Kasumi-1 (cell line): ENCODE results near the gene KRT79.

Experiments used
- DNase-seq, 2 experiments: peaks; one replicate each; lab custom pipeline; 2025; lab: John Stamatoyannopoulos, UW

The KRT79 gene

GRCh38 chr12:52818887-52819420, 15.2 kb downstream of the KRT79 start:
- no peak for DNase-seq

DNA sequence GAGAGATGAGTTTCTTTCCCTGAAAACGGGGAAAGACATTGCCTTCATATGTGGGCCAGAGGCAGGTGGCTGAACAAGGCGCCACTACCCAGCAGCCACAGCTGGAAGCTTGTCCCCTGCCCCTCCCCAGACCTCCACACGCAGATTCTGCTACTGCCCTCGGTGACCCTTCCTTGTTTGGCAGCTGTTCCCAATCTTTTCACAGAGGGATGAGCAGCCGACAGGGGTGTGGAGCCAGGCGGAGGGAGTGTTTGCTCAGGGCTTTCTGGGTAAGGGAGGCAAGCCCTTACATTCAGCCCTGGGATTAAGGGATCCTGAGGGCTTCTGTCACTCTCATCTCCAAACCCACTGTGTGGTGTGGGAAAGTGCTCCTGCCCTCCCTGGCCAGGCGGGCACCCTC, 15.7 kb downstream of the KRT79 start:
- no peak for DNase-seq

DNA sequence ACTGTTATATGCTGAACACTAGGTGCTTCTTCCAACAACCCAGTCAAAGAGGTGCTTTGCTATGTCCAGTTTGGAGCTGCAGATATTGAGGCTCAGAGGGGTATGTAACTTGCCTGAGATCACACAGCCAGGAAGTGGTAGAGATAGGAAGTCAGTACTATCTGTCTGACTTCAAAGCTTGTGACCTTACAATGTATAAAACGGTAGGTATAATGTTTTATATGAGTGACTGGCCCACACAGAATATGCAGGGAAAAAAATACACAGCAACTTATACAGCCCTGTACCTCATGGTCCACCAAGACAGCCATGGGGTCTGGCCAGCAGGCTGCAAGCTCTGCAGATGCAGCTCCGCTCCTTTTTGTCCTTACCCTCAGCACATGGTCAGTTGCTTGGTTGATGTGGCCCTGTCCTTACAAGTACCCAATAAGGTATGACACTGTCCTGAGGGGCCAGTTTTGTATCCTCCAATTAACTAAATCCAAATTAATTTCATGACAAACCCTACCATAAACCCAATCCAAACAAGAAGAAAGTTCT, 16.3 kb downstream of the KRT79 start:
- no peak for DNase-seq

- DNase-seq: no peak
Measured at GRCh38 chr12:52817003-52817698, 17.0 kb downstream of the KRT79 start.

- no peak for DNase-seq
Measured at GRCh38 chr12:52815676-52816588, 18.2 kb downstream of the KRT79 start.

GRCh38 chr12:52815161-52815560, 18.9 kb downstream of the KRT79 start:
- no peak for DNase-seq

DNA sequence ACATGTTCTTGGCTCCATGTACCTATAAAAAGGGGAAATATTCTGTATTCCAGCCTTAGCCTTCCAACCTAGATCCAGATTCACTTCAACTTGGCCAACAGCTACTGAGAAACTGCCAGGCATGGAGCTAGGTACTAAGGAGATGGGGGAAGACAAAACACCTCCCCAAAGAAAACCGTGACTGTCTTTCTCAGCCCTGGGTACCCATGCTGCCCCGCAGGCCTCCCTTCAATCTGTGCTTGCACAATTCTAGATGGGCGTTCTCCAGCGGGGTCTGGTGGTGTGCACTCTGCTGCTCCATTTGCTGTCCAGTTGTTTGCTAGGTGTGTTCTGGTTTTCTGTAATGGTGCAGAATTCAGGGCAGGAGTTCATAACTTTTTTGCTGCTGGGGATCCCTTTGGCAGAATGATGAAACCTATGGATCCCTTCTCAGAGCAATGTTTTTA, 19.4 kb downstream of the KRT79 start:
- DNase-seq: no peak

DNA sequence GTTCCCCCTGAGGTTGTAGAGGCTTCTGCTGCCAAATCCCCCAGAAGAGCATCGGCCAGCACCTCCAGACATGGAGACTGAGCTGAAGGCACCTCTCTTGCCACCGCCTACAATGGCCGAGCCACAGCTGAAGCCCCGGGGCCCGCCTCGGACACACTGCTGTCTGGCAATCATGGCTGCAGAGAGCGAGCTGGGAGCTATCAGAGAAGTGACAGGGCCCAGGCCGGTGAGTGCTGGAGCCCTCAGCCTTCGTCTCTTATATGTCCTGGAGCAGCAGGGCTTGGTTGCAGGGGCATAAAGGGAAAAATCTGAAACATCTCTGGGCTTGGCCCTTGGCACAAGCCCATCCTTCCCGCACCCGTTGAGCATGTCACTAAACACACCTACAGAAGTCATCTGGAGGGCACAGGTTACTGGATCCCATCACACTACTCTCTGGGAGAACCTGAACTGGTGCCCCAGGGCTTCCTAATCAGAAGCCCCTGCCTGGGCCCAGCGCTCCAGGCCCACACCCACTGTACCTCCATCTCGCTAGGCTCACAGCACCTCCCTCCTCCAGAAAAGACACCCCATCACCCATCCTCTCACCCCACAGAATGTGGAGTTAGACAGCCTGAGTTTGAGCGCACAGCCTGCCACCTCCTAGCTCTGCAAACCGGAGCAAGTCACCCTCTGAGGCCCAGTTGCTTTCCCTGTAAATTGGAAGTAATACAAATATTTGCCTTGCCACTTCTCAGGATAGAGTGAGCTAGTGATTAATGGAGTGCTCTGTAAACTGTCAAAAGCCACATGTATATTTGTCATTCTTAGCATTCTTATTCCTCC, 20.0 kb downstream of the KRT79 start, which contains the start of gene KRT4:
Gene KRT4, minus strand, starts transcription at position 232 of the 825 bp plus-strand sequence. Its CDS starts 58 bp downstream, at position 174.
- DNase-seq: no peak

GRCh38 chr12:52813203-52813819, 20.8 kb downstream of the KRT79 start:
- no peak for DNase-seq

DNA sequence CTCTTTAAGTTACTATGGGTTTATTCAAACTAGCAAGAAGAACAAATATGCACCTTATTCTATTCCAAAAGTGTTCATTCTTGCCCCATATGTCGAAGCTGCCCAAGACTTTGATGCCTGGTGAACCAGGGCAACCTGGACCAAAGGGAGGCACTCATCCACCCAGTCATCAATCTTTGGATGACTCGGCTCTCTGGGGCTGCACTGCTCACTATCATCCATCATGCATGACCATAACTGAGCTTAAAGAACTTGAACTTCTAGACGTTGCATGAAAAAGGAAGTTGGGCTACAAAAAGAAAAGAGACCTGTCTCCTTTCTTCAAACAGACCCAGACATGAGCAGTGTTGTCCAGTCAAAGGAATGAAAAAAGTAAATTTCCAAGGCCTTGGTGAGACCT, 21.4 kb downstream of the KRT79 start:
- DNase-seq: no peak

DNA sequence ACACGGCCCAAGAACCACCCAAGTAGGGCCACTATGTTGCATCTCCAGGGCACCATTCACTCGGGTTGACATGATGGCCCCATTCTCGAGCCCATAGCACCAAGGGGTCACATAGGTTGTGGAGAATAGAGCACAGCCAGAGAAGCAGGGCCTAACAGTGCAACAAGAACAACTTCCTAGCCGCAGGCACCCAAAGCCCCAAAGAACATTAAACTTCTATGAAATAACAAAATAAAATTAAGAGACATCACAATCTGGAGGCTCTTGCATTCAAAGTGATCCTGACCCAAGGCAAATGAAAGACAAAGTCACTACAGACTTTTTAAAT, 22.1 kb downstream of the KRT79 start:
- no peak for DNase-seq

DNA sequence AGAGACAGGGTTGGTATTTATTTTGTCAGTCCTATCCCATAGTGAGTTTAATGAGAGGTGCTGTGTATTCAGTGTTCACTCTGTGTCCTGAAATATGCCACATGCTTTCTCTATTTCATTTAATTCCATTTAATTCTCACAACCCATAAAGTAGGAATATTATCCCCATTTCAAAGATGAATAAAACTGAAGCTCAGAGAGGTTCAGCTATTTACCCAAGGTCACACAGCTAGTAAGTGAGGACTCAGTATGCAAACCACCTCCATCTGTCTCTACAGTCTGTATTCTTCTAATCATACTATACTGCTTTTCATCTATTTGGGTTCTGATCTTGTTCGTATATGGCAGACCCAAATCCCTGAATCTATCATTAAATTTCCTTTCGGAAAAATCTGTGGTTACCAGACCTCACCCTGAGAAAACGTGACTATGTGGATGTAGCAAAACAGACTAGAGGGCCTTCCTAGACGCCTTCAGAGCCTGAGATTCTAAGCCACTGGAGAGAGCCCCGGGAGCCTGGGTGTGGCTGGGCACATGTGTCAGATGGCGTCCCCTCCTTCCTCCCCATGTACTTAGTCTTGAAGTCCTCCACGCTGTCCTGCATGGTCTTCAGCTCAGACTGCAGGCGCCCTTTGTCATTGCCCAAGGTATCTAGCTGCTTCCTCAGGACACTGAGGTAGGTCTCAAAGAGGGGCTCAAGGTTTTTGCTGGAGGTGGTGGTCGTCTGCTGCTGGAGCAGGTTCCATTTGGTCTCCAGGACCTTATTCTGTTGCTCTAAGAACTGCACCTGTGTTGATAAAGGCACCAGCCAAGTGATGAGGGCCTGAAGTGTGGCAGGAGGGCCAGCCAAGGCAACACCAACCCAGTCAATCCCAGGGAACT, 22.7 kb downstream of the KRT79 start:
- DNase-seq: no peak

- no peak for DNase-seq
Measured at GRCh38 chr12:52810554-52810953, 23.6 kb downstream of the KRT79 start.

DNA sequence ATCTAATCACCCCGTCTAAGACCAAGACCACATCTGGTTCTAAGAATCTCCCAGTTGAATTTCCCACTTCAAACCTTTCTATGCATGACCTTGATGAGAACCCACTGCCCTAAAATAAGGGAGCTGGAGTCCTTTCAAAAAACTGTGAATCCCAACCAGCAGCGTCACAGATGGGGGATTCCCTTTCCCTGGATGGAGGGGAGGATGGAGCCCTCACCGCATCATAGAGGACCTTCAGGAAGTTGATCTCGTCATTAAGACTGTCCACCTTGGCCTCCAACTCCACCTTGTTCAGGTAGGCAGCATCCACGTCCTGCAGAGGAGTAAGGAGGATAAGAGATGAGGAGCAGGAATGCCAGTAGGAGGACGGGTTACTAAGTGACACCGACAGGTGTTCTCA, 24.9 kb downstream of the KRT79 start:
- no peak for DNase-seq

DNA sequence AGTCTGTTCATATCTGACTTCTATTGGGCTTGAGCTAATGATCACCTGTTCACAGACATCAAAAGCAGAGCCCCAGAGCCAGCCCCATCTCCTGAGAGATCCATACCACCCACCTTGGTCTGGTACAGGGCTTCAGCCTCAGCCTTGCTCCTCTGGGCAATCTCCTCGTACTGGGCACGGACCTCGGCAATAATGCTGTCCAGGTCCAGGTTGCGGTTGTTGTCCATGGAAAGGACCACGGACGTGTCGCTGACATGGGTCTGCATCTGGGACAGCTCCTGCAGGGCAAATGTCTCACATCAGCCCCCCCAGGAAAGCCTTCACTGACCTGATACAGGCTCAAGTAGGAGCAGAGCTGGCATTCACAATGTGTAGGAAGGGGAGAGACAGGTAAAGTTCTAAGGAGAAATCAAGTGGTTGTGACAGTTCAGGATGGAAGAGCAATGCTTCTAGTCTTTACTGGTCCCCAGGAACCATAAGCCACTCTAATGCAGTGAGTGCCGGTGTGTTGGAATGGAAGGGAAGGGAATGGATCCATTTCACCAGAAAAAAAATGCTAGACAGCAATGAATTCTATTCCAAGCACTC, 25.4 kb downstream of the KRT79 start:
- DNase-seq: no peak

GRCh38 chr12:52807544-52808470, 26.3 kb downstream of the KRT79 start:
- DNase-seq: no peak

GRCh38 chr12:52806821-52807543, 27.1 kb downstream of the KRT79 start:
- no peak for DNase-seq

DNA sequence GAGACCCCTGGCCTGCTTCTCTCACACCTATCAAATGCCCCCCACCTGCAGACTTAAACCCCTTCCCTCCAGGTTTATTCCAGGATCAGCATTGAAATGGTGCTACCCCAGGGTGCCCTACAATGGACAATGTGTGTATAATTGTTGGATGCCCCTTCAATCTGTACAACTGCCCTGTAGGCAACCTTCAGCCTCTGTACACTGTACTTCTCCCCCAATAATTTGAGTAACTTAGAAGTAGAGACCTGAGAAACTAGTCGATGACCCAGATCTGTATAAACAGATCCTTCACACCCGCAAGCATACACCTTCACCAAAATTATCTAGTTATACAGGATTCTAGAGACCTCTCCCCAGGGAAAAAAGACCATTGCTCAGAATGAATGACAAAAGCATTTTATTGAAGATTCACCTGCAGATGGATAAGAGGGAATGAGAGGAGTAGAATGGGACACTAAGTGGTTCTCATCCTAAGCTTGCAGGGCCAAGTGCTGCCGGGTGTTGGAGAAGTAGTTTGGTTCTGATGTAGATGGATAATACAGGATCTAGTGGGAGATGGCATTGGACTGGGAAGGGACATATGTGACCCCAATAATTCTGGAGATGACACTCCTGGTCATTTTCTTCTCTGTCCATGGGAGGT, 27.8 kb downstream of the KRT79 start:
- no peak for DNase-seq
